WTC11 (cell line): ENCODE results near the gene KCNE3. TPM values are rescaled to one million over a fixed set of nuclear protein-coding genes. Genes with fewer than 3 reads are reported as not detected.

Experiments
- ATAC-seq: fragments of 200-7000 bp; cut with Tn5 transposase; 2 replicates; pipeline ENCODE4 v1.10.0; 2021; ENCODE audit warnings: mild to moderate bottlenecking, moderate library complexity
- CTCF ChIA-PET: fragments of 300-600 bp; sonication (Branson Sonifier 250); formaldehyde crosslinking; loops from one replicate; lab custom pipeline; 2021; ENCODE audit warnings: antibody characterized with exemption; lab: Charles Lee
- POLR2A ChIA-PET: fragments of 350-600 bp; sonication (Branson Sonifier 250); formaldehyde crosslinking; loops from one replicate; lab custom pipeline; 2021; ENCODE audit warnings: antibody characterized with exemption; lab: Charles Lee
- DNase-seq: peaks from one replicate; pipeline ENCODE4 v3.0.0; 2021; ENCODE audit warnings: low spot score
- H3K27ac Mint-ChIP-seq: 2 replicates; pipeline ENCODE4 v1.8.0; 2021; ENCODE audit warnings: mixed read lengths
- H3K27me3 Mint-ChIP-seq: 2 replicates; pipeline ENCODE4 v1.8.0; 2021; ENCODE audit warnings: low read depth, mild to moderate bottlenecking, moderate library complexity, mixed read lengths
- H3K36me3 Mint-ChIP-seq: 2 replicates; pipeline ENCODE4 v1.8.0; 2021; ENCODE audit warnings: mixed read lengths
- H3K4me1 Mint-ChIP-seq: 2 replicates; pipeline ENCODE4 v1.8.0; 2022; ENCODE audit warnings: mixed read lengths
- H3K4me3 Mint-ChIP-seq: 2 replicates; pipeline ENCODE4 v1.8.0; 2021; ENCODE audit warnings: mild to moderate bottlenecking, moderate library complexity, mixed read lengths
- H3K9me3 Mint-ChIP-seq: 2 replicates; pipeline ENCODE4 v1.8.0; 2021; ENCODE audit warnings: mixed read lengths
- CDX4 ChIP-seq: fragments of 250-450 bp; sonication (Bioruptor Pico); IDR thresholded peaks from 2 replicates; pipeline ENCODE4 v1.9.0; 2021; ENCODE audit warnings: moderate library complexity, mild to moderate bottlenecking, inconsistent platforms, borderline replicate concordance
- CREM ChIP-seq: sonication (generic); formaldehyde crosslinking; IDR thresholded peaks from 2 replicates; pipeline ENCODE4 v1.8.1; 2022; ENCODE audit warnings: mild to moderate bottlenecking, missing genetic modification reagents, moderate library complexity
- CTCF ChIP-seq: fragments of 200-600 bp; IDR thresholded peaks from 2 replicates; pipeline ENCODE4 v1.8.0; 2022; ENCODE audit warnings: antibody characterized with exemption
- E2F4 ChIP-seq: sonication (generic); formaldehyde crosslinking; IDR thresholded peaks from 2 replicates; pipeline ENCODE4 v1.8.1; 2022; ENCODE audit warnings: low read depth, mild to moderate bottlenecking, moderate library complexity, missing genetic modification reagents, borderline replicate concordance
- EMX1 ChIP-seq: fragments of 250-450 bp; sonication (Bioruptor Pico); IDR thresholded peaks from 2 replicates; pipeline ENCODE4 v1.8.0; 2021; ENCODE audit warnings: mild to moderate bottlenecking
- FOXJ3 ChIP-seq: sonication (generic); formaldehyde crosslinking; IDR thresholded peaks from 2 replicates; pipeline ENCODE4 v1.9.0; 2021; ENCODE audit warnings: missing genetic modification reagents, mild to moderate bottlenecking, borderline replicate concordance
- FOXP1 ChIP-seq: sonication (generic); formaldehyde crosslinking; IDR thresholded peaks from 2 replicates; pipeline ENCODE4 v1.8.0; 2022; ENCODE audit warnings: missing genetic modification reagents, mild to moderate bottlenecking, moderate library complexity, borderline replicate concordance
- JAZF1 ChIP-seq: fragments of 250-450 bp; sonication (Bioruptor Pico); IDR thresholded peaks from 2 replicates; pipeline ENCODE4 v1.9.0; 2021; ENCODE audit warnings: moderate library complexity, mild to moderate bottlenecking, inconsistent platforms
- JUN ChIP-seq: sonication (generic); formaldehyde crosslinking; IDR thresholded peaks from 2 replicates; pipeline ENCODE4 v1.8.0; 2023; ENCODE audit warnings: mild to moderate bottlenecking, missing genetic modification reagents
- MLX ChIP-seq: sonication (generic); formaldehyde crosslinking; IDR thresholded peaks from 2 replicates; pipeline ENCODE4 v1.8.1; 2023; ENCODE audit warnings: mild to moderate bottlenecking, missing genetic modification reagents, moderate library complexity
- NR2C2 ChIP-seq: sonication (generic); formaldehyde crosslinking; IDR thresholded peaks from 2 replicates; pipeline ENCODE4 v1.8.0; 2022; ENCODE audit warnings: mild to moderate bottlenecking, missing genetic modification reagents
- SP1 ChIP-seq: sonication (generic); formaldehyde crosslinking; conservative IDR thresholded peaks from 2 replicates; pipeline ENCODE4 v1.8.1; 2022; ENCODE audit warnings: missing genetic modification reagents
- STAT6 ChIP-seq: sonication (generic); formaldehyde crosslinking; conservative IDR thresholded peaks from 2 replicates; pipeline ENCODE4 v1.8.1; 2023; ENCODE audit warnings: mild to moderate bottlenecking, low read depth, missing genetic modification reagents, moderate library complexity
- TP53 ChIP-seq: sonication (generic); formaldehyde crosslinking; IDR thresholded peaks from 2 replicates; pipeline ENCODE4 v1.8.1; 2023; ENCODE audit warnings: mild to moderate bottlenecking, missing genetic modification reagents
- USF1 ChIP-seq: sonication (generic); formaldehyde crosslinking; IDR thresholded peaks from 2 replicates; pipeline ENCODE4 v1.8.0; 2022; ENCODE audit warnings: mild to moderate bottlenecking, missing genetic modification reagents
- ZNF121 ChIP-seq: sonication (generic); formaldehyde crosslinking; IDR thresholded peaks from 2 replicates; pipeline ENCODE4 v1.8.0; 2023; ENCODE audit warnings: missing genetic modification reagents
- ZNF138 ChIP-seq: sonication (generic); formaldehyde crosslinking; conservative IDR thresholded peaks from 2 replicates; pipeline ENCODE4 v1.8.1; 2022; ENCODE audit warnings: mild to moderate bottlenecking, moderate library complexity, missing genetic modification reagents
- ZNF232 ChIP-seq: sonication (generic); formaldehyde crosslinking; IDR thresholded peaks from 2 replicates; pipeline ENCODE4 v1.8.0; 2022; ENCODE audit warnings: mild to moderate bottlenecking, missing genetic modification reagents
- ZNF532 ChIP-seq: fragments of 250-450 bp; sonication (Bioruptor Pico); IDR thresholded peaks from 2 replicates; pipeline ENCODE4 v1.9.0; 2021; ENCODE audit warnings: mild to moderate bottlenecking, borderline replicate concordance
- total RNA-seq: library from RNA; stranded (reverse); gene quantifications from 3 replicates; pipeline ENCODE4 v1.2.3, GENCODE V29; 2021

KCNE3 gene
- total RNA-seq, 1 experiment from 2014 or later: 1.9 TPM

GRCh38 chr11:74473382-74474173 lies 6.2 kb upstream of the KCNE3 start:
- TF ChIP-seq FOXJ3 (CRISPR knock-in tag) (no peak), CDX4 (no peak), SP1 (no peak), ZNF232 (CRISPR knock-in tag) (no peak), ZNF138 (no peak), NR2C2 (CRISPR knock-in tag) (no peak), ZNF121 (CRISPR knock-in tag) (no peak)
- Mint-ChIP-seq H3K27me3 (peaks cover 4% of the 10 kb centered on the region), H3K4me3 (no peak overlapping the region), H3K36me3 (no peaks in the 10 kb centered on the region), H3K4me1 (peaks cover 1% of the 10 kb centered on the region), H3K9me3 (no peaks in the 10 kb centered on the region), H3K27ac (no peak overlapping the region)
- DNase-seq: no peak
- CTCF ChIA-PET: interaction anchor here (1.9 kb wide), 1 partner anchor 24 kb away, joined by 5 read pairs; no protein-coding TSS in a partner anchor
- ATAC-seq: no peak
- POLR2A ChIA-PET: no interaction called here

- Mint-ChIP-seq H3K36me3 (no peaks in the 10 kb centered on the region), H3K27me3 (peaks cover 10% of the 10 kb centered on the region), H3K27ac (no peak overlapping the region), H3K4me1 (peaks cover 13% of the 10 kb centered on the region), H3K9me3 (no peaks in the 10 kb centered on the region), H3K4me3 (no peak overlapping the region)
- ATAC-seq: no peak
- no peak for TF ChIP-seq TP53 (CRISPR knock-in tag)
- TF ChIP-seq CTCF: no peak
- no peak for TF ChIP-seq MLX (CRISPR knock-in tag)
- no peak for TF ChIP-seq FOXJ3 (CRISPR knock-in tag)
- no peak for TF ChIP-seq STAT6 (CRISPR knock-in tag)
- TF ChIP-seq JAZF1: no peak
- TF ChIP-seq ZNF532 (CRISPR knock-in tag): no peak
- TF ChIP-seq ZNF121 (CRISPR knock-in tag): no peak
- no peak for TF ChIP-seq FOXP1
- no peak for TF ChIP-seq E2F4
- TF ChIP-seq CREM (CRISPR knock-in tag): no peak
- no peak for TF ChIP-seq JUN (CRISPR knock-in tag)
- no peak for TF ChIP-seq USF1 (CRISPR knock-in tag)
- no peak for TF ChIP-seq EMX1 (CRISPR knock-in tag)
- CTCF ChIA-PET: interaction anchor here (1.9 kb wide), 1 partner anchor 23 kb away, joined by 5 read pairs; no protein-coding TSS in a partner anchor
- DNase-seq: no peak
- POLR2A ChIA-PET: no interaction called here
Measured at GRCh38 chr11:74471668-74472429, 4.5 kb upstream of the KCNE3 start.
